ENCODE results near the gene IFI27.

DNA sequence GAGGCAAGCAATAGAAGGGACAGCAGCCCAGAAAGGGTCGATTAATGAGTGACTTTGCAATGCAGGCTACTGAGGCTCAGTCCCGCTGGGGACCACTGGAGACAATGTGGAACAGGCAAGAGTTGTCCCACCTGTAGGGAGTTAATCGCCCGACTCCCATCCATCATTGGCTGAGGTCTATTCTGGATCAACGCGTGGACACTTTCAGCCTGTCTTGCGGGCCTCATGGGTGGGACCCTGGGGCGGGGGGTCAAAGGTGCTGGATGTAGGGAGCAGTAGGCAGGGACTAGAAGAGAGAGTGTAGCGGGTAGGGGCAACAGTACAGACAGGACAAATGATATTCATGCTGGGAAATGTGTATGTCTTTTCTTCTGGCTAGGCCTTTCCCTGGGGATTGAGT lies 12.8 kb downstream of the IFI27 start:
- TF ChIP-seq, protein P1, sequence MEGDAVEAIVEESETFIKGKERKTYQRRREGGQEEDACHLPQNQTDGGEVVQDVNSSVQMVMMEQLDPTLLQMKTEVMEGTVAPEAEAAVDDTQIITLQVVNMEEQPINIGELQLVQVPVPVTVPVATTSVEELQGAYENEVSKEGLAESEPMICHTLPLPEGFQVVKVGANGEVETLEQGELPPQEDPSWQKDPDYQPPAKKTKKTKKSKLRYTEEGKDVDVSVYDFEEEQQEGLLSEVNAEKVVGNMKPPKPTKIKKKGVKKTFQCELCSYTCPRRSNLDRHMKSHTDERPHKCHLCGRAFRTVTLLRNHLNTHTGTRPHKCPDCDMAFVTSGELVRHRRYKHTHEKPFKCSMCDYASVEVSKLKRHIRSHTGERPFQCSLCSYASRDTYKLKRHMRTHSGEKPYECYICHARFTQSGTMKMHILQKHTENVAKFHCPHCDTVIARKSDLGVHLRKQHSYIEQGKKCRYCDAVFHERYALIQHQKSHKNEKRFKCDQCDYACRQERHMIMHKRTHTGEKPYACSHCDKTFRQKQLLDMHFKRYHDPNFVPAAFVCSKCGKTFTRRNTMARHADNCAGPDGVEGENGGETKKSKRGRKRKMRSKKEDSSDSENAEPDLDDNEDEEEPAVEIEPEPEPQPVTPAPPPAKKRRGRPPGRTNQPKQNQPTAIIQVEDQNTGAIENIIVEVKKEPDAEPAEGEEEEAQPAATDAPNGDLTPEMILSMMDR (IDR thresholded peaks at IDR 0.05): no peak
- TF ChIP-seq POLR2AphosphoS5 (IDR thresholded peaks at IDR 0.05) (no peak), EP300 (IDR thresholded peaks at IDR 0.05) (no peak)

Measured in gastroesophageal sphincter (tissue), 3 donors.